HG03354 (cell line): ENCODE results near the gene TBC1D13.
A peak's percentile ranks its signal among the peaks of the same experiment; 100 is the strongest.
"Not testable (repeated sequence)": the region's sequence is repeated elsewhere in the genome, so short reads cannot be mapped to it uniquely, and the experiment has no call there.

Source experiments
- ATAC-seq: cut with Tn5 transposase; IDR thresholded peaks from one replicate; pipeline ENCODE4 v1.9.1; 2021; ENCODE audit warnings: mild to moderate bottlenecking; ENCODE audit not compliant: unreplicated experiment, poor library complexity, severe bottlenecking

Gene TBC1D13

DNA sequence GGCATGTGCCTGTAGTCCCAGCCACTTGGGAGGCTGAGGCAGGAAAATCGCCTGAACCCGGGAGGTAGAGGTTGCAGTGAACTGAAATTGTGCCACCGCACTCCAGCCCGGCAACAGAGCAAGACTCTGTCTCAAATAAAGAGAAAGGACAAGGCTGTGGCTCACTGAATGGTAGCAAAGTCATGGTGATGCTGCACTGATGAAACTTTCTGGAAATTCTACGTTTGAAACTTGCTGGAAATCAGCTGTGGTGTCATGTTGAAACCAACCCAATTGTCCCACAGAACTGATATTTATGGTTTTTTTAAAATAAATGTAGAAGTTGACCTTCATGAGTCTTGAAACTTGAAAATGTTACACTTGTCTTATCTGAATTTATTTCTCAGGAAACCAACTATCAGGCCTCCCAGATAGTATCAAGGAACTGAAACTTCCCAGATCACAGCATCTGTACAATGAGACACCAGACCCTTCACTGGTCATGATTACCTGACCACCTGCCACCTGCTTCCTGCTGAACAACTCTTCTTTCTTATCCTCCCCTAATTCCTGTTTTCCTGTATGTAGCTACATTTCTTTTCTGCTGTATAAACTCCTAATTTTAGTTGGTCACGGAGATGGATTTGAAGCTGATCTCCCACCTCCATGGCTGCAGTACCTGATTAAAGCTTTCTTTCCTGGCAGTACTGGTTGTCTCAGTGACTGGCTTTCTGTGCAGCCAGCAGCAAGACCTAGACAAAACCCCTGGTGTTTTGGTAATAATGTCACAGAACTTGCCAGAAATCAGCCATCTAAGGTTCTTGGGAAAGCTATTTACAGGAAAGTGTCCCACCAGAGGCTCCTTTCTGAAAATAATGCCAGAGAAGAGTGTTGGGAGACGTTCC, 5.6 kb upstream of the TBC1D13 start:
- ATAC-seq = no peak

DNA sequence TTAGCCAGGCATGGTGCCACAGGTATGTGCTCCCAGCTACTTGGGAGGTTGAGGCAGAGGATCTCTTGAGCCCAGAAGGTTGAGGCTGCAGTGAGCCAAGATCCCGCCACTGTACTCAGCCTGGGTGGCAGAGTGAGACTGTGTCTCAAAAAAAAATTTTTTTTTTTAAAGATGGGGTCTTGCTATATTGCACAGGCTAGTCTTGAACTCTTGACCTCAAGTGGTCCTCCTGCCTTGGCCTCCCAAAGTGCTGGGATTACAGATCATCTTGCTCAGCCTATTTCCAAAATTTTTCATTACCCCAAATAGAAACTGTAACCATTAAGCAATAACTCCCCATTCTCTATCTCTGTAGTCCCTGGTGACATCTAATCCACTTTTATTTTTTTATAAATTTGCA, 4.4 kb upstream of the TBC1D13 start:
- no peak for ATAC-seq

GRCh38 chr9:128785427-128785826, 1.6 kb upstream of the TBC1D13 start:
- no peak for ATAC-seq

DNA sequence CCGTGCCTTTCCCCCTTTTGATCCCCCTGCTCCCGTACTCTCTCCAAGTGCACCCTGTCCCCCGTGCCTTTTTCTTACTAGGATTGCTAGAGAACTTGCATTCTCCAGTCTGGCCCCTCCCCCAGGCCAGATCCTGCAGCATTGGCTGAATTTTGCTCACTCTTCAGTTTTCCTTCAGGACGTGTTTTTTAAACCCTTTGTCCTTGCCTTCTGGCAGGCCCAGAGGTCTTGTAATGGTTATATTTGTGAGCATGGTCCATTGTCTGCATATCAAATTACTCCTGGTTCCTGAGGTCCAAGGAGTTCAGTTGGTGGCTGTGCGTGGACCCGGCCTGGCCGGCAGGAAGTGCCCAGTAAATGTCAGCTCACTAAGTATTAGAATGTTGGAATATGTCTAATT, 606 bp downstream of the TBC1D13 start:
- no peak for ATAC-seq

DNA sequence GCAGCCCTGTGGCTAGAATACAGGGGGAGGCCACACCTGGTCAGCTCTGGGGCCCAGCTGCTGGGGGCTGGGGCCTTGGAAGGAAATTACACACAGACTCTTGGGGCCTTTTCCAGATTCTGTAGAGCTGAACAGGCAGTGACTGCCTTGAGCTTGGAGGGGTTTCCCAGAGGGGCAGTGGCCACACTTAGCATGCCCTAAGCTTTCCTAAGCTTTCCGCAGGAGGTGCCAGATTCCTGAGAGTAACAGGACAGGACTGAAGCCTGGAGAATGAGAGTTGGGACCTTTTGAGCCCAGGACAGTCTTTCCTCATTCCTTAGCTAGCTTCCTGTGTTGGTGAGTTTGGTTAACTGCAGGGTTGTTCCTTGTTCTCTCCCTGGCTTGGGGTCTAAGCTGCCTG, 1.4 kb downstream of the TBC1D13 start:
- no peak for ATAC-seq

DNA sequence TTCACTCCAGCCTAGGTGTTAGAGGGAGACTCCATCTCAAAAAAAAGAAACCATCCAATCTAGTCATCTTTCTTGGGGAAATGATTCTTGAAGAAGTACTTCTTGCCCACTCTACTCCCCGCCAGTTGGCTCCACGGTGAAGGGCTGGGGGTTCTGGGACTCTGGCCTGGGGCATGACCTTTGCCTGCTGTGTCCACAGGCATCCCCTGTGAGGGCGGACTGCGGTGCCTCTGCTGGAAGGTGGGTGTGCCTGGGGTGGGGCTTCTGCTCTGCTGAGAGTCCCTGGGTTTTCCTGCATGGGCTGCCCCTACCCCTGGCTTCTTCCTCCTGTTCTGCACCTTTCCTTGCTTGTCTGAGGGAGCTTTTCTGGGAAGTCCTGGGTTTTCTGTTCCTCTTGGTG, 3.5 kb downstream of the TBC1D13 start:
- ATAC-seq = no peak

DNA sequence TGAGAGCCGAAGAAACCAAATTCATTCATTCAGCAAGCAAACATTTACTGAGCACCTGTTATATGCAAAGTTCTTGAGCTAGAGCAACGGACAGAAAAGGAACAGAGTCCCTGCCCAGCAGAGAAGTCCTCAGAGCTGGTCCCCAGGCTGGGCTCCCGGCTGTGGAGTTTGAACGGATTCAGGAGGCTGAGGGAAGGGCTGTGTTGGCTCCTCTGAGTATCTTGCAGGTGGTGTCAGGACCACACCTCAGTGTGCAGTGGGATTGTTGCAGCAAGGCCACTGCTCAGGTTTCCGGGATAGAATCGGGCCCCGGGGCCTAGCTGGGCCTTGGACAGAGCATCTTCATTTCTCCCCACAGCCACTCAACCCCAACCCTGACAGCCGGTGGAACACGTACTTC, 5.1 kb downstream of the TBC1D13 start:
- no peak for ATAC-seq

- no peak for ATAC-seq
Measured at GRCh38 chr9:128792978-128793686, 6.1 kb downstream of the TBC1D13 start.

- not testable (repeated sequence) for ATAC-seq
Measured at GRCh38 chr9:128794961-128795360, 7.9 kb downstream of the TBC1D13 start.

DNA sequence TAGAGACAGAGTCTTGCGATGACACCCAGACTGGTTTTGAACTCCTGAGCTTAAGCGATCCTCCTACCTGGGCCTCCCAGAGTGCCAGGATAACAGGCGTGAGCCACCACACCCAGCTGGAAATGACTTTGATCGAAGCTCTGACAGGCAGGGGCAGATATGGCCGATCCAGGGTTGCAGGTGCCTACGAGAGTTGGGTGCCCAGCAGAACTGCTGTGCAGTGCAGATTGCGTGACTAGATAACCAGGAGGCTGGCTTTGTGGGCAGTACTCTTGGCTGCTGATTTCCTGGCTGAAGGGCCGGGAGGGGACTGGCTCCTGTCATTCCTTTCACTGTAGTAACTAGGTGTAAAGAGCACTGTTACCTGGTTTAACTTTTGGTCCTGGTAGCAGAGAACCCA, 11.8 kb downstream of the TBC1D13 start:
- ATAC-seq = no peak

GRCh38 chr9:128800061-128800460, 13.0 kb downstream of the TBC1D13 start:
- no peak for ATAC-seq

- ATAC-seq = no peak
Measured at GRCh38 chr9:128802482-128802881, 15.4 kb downstream of the TBC1D13 start.

GRCh38 chr9:128805661-128806060, 18.6 kb downstream of the TBC1D13 start:
- ATAC-seq = no peak

DNA sequence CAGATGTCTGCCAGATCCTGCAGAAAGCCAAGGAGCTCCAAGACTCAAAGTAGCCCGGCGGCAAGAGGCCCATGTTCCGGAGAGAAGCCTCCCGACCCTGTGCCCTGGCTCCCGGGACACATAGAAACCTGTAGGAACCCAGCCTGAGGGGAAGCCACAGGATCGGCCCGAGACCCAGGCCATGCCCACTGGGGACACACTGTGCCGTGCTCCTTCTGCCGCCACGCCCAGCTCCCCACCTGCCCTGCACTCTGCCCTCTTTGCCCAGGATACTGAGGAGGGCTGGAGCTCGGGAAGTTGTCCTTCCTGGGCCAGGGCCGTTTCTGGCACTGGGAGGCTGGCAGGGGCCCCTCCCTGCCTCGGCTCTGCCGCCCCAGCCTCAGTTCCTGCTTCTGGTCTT, 20.8 kb downstream of the TBC1D13 start:
- ATAC-seq = no peak

DNA sequence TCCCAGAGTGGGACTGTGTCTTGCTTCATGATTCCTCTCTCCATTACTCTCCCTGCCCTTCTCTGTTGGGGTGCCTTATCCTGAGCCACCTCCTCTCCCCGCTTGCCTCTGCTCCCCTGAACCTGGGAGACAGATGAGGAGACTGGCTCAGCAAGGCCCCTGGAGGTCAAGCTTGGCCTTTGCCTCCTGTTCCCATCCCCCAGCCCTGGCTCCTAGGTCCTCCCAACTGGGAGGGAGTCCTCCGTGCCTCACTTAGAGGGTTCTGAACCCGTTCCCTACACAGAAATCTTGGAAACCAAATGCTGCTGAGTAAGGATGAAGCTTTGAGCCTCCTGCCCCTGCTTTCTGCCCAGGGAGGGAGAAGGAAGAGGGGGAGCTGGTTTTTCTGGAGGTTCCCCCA, 21.5 kb downstream of the TBC1D13 start:
- no peak for ATAC-seq

GRCh38 chr9:128809036-128809599, 22.1 kb downstream of the TBC1D13 start:
- ATAC-seq = no peak

- no peak for ATAC-seq
Measured at GRCh38 chr9:128809831-128810230, 22.8 kb downstream of the TBC1D13 start.

GRCh38 chr9:128810873-128811272, 23.8 kb downstream of the TBC1D13 start:
- no peak for ATAC-seq

DNA sequence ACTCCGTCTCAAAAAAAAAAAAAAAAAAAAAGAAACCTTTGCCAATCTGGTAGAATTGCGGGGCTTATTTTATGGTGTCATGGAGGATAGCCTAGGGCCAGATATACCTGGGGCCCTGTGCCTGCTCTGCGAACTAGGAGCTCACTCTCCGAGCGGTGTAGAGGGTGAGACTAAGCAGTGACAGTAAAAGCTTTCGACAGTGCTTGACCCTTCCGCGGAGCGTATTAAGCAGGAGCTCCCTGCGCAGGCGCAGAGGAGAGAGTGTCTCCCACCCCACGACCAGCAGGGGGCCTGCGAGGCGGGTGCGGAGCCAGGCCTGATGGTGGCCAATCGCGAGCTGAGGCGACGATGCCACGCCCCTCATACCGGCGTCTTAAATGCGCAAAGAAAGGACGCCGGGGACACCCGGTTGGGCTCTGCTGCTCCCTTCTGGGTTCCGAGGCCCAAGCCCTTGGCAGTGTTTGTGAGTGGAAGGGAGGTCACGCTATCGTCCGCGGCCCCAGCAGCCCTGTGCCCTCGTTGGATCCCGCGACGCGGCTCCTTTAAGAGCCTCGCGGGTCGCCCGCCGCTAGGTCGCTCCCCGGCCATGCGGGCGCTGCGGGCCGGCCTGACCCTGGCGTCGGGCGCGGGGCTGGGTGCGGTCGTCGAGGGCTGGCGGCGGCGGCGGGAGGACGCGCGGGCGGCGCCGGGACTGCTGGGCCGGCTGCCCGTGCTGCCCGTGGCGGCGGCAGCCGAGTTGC, 31.2 kb downstream of the TBC1D13 start, which contains the start of gene ENDOG:
Gene ENDOG, plus strand, starts transcription at position 402 of the 740 bp plus-strand sequence. Its CDS starts 185 bp downstream, at position 587.
- peak; percentile 90 for ATAC-seq
